Activated CD8-positive, alpha-beta memory T cell treated with anti-CD3 and anti-CD28 coated beads for 36 hours (primary cell): ENCODE measurements around the gene C6orf120. TPM values are rescaled to one million over a fixed set of nuclear protein-coding genes. Genes with fewer than 3 reads are reported as not detected.

Source experiments
- CTCF ChIA-PET: fragments of 350-600 bp; sonication (Branson Sonifier 250); formaldehyde crosslinking; loops from one replicate; lab custom pipeline; 2021; ENCODE audit warnings: antibody characterized with exemption; lab: Charles Lee
- POLR2A ChIA-PET: fragments of 350-600 bp; sonication (Branson Sonifier 250); formaldehyde crosslinking; loops from one replicate; lab custom pipeline; 2021; ENCODE audit warnings: antibody characterized with exemption; lab: Charles Lee
- total RNA-seq, 2 experiments: library from RNA; stranded (reverse); gene quantifications; one replicate each; pipeline ENCODE4 v1.2.3, GENCODE V29; 2021

The C6orf120 gene
- 10 to 100 TPM; 23.1 TPM for total RNA-seq

DNA sequence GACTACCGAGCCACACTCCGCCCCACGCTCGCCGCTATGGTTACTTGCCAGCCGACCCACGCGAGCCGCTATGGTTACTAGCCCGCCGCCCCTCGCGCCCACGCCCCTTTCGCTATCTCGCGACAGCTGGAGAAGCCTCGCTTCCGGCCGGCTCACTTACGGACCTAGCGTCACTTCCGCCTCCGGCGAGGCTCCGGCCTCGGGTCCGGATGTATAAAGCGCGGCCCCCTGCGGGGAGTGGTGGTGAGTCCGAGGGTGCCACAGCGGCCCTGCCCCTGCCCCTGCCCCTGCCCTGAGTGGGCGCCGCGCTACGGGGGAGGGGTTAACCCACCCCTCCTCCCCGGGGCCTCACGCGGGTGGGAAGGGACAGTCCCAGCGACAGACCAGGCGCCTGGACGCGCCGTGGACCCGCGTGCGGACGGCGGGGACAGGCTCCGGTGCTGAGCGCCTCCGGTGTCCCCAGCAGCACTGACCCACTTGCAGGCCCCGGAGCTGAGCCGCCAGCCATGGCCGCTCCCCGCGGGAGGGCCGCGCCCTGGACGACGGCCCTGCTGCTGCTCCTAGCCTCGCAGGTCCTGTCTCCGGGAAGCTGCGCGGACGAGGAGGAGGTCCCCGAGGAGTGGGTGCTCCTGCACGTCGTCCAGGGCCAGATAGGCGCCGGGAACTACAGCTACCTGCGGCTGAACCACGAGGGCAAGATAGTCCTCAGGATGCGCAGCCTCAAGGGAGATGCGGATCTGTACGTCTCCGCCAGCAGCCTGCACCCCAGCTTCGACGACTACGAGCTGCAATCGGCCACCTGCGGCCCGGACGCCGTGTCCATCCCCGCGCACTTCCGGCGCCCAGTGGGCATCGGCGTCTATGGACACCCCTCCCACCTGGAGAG, at the start of gene C6orf120, which contains the start of gene WDR27:
C6orf120 (plus strand) TSS at position 173 of the 886 bp plus-strand sequence; CDS start at position 507, 334 bp downstream.
WDR27 (minus strand) TSS at position 76 of the 886 bp plus-strand sequence. CDS start 13,024 bp downstream, outside the sequence.
- CTCF ChIA-PET: interaction anchor here (1.0 to 2.6 kb wide), 5 partner anchors 13 to 28 kb away, joined by 3 to 9 read pairs (median 3); partner anchors contain the start of gene PHF10
- POLR2A ChIA-PET: interaction anchor here (0.6 to 4.6 kb wide), 6 partner anchors 21 to 882 kb away, joined by 3 to 68 read pairs (median 3); partner anchors contain the start of genes DYNLT2, ERMARD, PDCD2 and PHF10

DNA sequence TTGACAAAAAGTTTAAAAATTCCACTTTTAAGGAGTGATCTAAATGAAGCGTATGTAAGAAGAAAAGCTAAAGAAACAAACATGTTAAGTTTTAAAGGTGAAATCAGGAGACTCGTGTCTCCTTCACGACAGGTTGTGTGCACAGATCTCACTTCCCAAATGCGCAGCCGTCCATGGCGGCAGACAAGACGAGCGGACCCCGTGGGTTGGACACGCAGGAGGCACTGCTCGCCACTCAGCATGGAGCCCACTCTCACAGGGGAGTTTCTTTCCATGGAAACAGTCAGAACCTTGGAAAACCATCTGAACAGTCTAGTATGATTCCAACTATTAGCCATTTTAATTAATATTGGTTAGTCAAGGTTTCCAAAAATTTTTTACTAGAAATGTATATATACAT, 49.0 kb upstream of the C6orf120 start:
- ChIA-PET CTCF (interaction anchor here (0.6 kb wide), 1 partner anchor 70 kb away, joined by 5 read pairs; no protein-coding TSS in a partner anchor), POLR2A (no interaction called here)

DNA sequence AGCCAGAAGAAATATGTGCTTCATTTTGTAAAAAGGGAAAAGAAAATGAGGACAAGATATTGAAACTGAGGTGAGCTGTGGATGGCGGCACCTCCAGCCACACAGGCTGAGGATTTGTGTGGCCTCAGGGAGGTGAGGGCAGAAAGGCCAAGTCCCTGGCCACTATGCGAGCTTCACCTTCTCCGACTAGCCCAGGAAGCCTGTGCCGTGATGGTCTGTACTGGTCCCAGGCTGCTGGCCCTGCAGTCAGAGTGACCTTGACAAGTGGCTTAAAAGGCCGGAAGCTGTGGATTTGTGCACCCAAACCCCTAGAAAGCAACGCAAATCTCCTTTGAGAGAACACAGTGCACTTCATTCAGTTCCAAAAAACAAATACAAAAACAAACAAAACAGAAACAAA, 48.2 kb upstream of the C6orf120 start:
- ChIA-PET CTCF (no interaction called here), POLR2A (no interaction called here)

DNA sequence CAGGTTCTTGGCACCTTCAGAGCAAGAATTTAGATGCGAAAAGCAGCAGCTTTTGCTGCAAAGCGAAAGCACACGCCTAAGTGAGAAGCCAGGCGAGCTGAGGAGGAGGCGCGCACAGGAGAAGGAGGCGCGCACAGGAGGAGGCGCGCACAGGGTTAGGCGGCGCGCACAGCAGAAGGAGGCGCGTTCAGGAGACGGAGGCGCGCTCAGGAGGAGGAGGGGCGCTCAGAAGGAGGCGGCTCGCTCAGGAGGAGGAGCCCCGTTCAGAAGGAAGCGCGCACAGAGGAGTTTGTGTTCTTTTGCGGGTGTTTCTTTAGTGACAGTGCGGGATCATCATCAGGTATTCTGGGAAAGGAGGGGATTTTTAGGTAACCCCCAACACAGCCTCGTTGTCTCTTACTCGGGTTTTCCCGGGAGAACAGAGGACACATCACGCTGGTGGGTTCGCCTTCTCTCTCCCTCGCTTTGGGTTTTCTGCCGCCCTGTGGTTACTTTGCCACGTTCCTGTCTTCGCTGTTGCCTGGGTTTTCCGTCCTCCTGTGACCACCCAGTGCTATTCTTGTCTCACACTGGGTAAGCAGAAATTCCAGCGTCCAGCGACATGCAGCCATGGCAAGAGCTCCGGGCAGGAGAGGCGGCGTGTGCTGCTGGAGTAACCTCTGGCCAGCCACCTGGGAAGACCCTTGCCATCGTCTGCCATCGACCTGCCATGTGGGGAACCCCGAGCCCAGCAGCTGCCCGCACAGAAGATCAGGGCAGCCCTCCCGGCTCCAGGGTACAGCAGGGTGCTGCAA, 47.1 kb upstream of the C6orf120 start:
- ChIA-PET POLR2A (no interaction called here), CTCF (no interaction called here)

DNA sequence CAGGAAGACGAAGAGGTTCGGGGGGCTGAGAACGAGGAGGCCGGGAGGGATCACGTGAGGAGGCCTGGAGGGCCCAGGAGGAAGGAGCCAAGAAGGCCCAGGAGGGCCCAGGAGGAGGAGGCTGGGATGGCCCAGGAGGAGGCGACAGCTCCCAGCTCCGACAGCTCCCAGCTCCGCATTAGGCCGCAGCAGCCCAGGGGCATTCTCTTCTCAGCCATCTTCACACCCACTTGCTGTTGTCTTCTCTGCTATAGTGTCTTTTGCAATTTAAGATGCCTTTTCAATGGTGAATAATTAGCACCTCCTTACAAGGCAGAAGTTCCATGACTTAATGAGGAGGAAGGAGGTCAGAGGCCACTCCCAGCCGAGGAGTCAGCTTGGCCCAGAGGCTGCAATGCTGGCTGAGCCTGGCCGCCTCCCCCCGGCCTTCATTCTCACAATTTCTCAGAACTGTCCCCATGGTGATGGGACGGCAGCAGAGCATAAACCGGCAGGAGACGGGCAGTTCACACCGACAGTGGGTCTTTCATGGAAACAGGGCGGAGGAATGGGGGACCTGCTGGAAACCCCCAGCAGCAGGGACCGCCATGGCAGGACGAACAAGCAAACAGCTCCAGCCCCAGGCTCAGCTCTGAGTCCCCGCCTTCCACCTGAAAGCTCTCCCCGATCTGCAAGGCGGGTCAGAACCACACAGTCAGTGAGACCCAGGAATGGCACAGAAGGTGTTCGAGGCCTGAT, 45.2 kb upstream of the C6orf120 start:
- CTCF ChIA-PET: no interaction called here
- POLR2A ChIA-PET: no interaction called here

GRCh38 chr6:169657284-169657610, 44.7 kb upstream of the C6orf120 start:
- POLR2A ChIA-PET: no interaction called here
- CTCF ChIA-PET: no interaction called here

- ChIA-PET POLR2A (no interaction called here), CTCF (no interaction called here)
These were observed 41.9 kb upstream of the C6orf120 start for GRCh38 chr6:169659820-169660610.

GRCh38 chr6:169660751-169661390, 41.1 kb upstream of the C6orf120 start:
- ChIA-PET CTCF (no interaction called here), POLR2A (no interaction called here)

GRCh38 chr6:169661391-169661756, 40.6 kb upstream of the C6orf120 start:
- CTCF ChIA-PET: no interaction called here
- POLR2A ChIA-PET: no interaction called here

GRCh38 chr6:169663468-169663867, 38.5 kb upstream of the C6orf120 start:
- CTCF ChIA-PET: interaction anchor here (0.5 kb wide), 1 partner anchor 884 kb away, joined by 3 read pairs; no protein-coding TSS in a partner anchor
- POLR2A ChIA-PET: no interaction called here

GRCh38 chr6:169664227-169664626, 37.7 kb upstream of the C6orf120 start:
- ChIA-PET CTCF (interaction anchor here (0.5 kb wide), 1 partner anchor 883 kb away, joined by 3 read pairs; no protein-coding TSS in a partner anchor), POLR2A (no interaction called here)

DNA sequence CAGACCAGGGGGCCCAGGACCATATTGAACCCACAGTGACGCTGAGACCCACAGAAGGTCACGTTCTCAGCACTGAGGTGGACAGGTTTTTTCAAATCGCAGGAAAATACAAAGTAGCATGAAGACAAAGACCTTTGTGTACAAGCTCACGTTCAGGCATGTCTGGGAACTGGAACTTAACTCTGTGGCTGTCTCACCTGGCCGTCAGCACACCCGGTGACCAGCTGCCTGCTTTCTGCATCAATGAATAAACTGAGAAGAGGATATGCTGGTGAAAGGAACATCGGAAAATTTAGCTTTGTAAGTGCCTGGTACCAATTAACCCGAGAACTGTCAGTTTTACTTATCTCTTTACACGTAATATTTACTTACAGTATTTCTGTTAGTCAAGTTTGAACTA, 36.6 kb upstream of the C6orf120 start:
- ChIA-PET CTCF (no interaction called here), POLR2A (no interaction called here)

DNA sequence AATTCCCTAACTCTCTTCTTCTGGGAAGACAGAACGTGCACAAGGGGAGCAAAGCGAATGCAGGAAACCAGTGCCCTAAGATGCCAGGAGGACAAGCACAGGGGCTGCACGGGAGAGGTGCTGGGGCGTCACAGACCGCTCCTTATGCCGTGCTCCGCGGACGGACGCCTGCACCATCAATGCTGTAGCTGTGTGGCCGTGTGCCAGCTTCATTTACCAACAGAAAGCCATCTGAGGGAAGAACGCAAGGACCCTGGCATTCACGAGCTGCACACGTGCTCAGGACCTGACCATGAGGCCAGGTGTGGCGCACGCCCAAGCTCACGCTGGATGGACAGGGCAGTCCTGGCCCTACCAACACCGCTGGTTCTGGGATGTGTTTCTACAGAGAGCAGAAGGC, 35.5 kb upstream of the C6orf120 start:
- POLR2A ChIA-PET: no interaction called here
- CTCF ChIA-PET: no interaction called here

DNA sequence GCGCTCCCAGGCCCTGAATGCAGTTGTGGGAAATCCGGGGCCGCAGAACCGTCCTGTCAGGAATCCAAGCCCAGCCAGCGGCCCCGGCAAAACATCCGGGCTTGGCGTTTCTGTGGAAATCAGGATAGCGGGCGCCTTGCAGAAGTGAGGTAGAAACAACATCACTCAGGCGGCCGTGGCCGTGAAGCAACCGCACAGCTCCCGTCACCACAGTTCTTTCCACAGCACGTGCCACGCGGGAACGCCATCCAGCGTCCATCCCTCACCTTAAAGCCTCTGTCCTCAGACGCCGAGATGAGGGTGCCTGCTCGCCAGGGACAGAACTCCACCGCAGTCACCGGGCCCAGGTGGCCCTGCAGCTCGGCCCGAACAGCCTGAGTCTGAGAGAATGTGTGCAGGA, 34.2 kb upstream of the C6orf120 start:
- POLR2A ChIA-PET: no interaction called here

GRCh38 chr6:169668203-169668847, 33.6 kb upstream of the C6orf120 start:
- POLR2A ChIA-PET: no interaction called here
- CTCF ChIA-PET: interaction anchor here (0.6 kb wide), 1 partner anchor 96 kb away, joined by 4 read pairs; no protein-coding TSS in a partner anchor

More for the DNA sequence above, 34.2 kb upstream of the C6orf120 start:
- CTCF ChIA-PET: no interaction called here

DNA sequence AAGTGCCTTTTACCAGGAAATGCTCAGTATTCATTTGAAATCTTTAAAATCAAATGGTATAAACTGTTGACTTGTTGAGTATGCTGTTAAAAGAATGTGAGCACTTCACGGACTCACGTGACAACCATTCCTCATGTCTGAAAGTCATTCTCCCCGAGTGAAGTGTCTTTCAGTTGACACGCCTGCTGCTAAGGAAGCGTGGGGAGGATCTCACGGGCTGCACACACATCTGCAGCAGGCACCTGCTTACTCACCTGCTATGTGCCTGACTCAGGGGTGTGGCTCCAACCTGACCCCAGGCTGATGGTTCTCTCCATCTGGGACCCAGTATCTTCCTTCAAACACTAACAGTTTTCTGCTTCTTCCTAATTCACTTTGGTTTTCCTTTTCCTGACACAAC, 32.8 kb upstream of the C6orf120 start:
- POLR2A ChIA-PET: no interaction called here
- CTCF ChIA-PET: no interaction called here

- ChIA-PET POLR2A (no interaction called here), CTCF (no interaction called here)
These were observed 32.0 kb upstream of the C6orf120 start for GRCh38 chr6:169669889-169670288.

DNA sequence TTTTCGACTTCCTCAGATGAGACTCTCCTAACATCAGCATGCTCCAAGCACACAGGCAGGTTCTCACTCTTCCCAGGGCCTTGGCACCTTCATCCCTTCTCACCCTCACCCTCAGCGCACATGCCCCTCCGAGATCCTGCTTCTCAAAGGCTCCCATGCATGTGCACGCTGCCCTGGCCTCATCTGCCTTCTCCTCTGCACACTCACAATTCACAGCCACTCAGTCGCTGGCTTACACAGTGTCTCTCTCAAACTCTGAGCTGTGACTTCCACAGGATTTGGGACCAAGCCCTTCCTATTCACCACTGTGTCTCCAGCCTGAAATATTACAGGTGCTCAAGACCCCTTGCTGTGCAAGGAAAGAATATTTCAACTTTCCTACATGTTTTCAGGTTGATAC, 30.4 kb upstream of the C6orf120 start:
- POLR2A ChIA-PET: no interaction called here
- CTCF ChIA-PET: no interaction called here
